ENCODE data around the gene NR1D1. TPM values are rescaled to one million over a fixed set of nuclear protein-coding genes. Genes with fewer than 3 reads are reported as not detected.

NR1D1 gene
- total and polyA plus RNA-seq, 2 of the 13 experiments (the other 11 are each of a cell fraction or from before 2014, with no cell fraction given): 2.1 to 2.7 TPM

DNA sequence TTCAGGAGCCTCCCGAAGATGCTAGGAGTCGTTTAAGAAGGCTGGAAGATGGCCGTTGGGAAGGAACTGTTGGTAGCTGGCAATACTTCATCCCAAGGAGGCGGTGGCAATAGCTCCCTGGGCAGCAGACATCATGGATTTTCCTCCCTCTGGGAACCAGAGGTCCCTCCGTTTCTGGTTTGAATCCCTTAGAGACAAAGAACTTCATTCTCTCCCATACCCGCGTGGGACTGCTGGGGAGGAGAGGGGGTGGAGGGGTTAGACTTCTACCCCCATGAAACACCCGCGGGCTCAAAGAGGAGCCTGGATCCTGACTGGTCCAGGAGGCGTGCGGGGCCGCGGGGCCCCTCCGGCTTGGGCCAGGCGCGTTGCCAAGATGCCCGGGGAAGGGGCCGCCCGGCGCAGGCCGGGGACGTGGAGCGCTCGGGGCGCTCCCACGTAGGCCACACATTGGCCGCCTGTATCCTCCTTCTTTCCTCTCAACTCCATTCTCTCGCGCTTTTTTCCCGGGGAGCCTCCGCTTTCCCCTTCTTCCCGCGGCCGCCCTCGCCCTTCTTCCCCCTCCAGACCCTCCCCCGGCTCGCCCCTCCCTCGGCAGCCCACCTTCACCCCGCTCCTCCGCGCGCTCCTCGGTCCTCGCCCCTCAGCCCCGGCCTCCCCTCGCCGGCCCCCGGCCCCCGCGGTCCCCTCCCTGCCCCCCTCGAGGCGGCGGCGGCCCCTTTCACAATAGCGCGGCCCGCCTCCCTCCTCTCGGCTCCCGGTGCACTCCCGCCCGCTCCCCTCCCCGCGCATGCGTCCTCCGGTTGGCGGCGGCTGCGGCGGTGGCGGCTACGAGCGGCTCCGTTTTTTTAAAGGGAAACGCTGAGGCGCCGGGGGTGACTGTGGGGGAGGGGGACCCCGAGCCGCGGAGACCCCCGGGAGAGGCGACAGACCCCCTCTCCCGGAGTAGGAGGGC, 21.1 kb upstream of the NR1D1 start, which contains the start of gene MSL1 (continued):
- TF ChIP-seq ATAD3A (CRISPR knock-in tag; IDR thresholded peaks at IDR 0.05) (no peak), MED1 (CRISPR knock-in tag; IDR thresholded peaks at IDR 0.05) (no peak), MIER2 (CRISPR knock-in tag; IDR thresholded peaks at IDR 0.05) (no peak), ZNF879 (CRISPR knock-in tag; IDR thresholded peaks at IDR 0.05) (no peak), ZNF605 (CRISPR knock-in tag; IDR thresholded peaks at IDR 0.05) (no peak), ZNF431 (CRISPR knock-in tag; IDR thresholded peaks at IDR 0.05; ENCODE audit: borderline replicate concordance, low read depth) (no peak), ZBTB1 (CRISPR knock-in tag; IDR thresholded peaks at IDR 0.05; ENCODE audit: borderline replicate concordance) (no peak), ADNP (CRISPR knock-in tag; IDR thresholded peaks at IDR 0.05) (no peak), CCAR2 (optimal IDR thresholded peaks at IDR 0.05; ENCODE audit: low read depth, low read length) (no peak), RFX1 (IDR thresholded peaks at IDR 0.05) (no peak), KDM6A (CRISPR knock-in tag; IDR thresholded peaks at IDR 0.05; ENCODE audit: low read depth) (no peak)
- TF ChIP-seq, protein P1, sequence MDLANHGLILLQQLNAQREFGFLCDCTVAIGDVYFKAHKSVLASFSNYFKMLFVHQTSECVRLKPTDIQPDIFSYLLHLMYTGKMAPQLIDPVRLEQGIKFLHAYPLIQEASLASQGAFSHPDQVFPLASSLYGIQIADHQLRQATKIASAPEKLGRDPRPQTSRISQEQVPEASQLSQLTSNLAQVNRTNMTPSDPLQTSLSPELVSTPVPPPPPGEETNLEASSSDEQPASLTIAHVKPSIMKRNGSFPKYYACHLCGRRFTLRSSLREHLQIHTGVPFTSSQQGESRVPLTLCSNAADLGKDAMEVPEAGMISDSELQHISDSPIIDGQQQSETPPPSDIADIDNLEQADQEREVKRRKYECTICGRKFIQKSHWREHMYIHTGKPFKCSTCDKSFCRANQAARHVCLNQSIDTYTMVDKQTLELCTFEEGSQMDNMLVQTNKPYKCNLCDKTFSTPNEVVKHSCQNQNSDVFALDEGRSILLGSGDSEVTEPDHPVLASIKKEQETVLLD (CRISPR knock-in tag; IDR thresholded peaks at IDR 0.05; ENCODE audit: low read depth): peak; percentile 95
- TF ChIP-seq, protein P2, sequence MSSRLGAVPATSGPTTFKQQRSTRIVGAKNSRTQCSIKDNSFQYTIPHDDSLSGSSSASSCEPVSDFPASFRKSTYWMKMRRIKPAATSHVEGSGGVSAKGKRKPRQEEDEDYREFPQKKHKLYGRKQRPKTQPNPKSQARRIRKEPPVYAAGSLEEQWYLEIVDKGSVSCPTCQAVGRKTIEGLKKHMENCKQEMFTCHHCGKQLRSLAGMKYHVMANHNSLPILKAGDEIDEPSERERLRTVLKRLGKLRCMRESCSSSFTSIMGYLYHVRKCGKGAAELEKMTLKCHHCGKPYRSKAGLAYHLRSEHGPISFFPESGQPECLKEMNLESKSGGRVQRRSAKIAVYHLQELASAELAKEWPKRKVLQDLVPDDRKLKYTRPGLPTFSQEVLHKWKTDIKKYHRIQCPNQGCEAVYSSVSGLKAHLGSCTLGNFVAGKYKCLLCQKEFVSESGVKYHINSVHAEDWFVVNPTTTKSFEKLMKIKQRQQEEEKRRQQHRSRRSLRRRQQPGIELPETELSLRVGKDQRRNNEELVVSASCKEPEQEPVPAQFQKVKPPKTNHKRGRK (CRISPR knock-in tag; IDR thresholded peaks at IDR 0.05): no peak
- TF ChIP-seq, protein P3, sequence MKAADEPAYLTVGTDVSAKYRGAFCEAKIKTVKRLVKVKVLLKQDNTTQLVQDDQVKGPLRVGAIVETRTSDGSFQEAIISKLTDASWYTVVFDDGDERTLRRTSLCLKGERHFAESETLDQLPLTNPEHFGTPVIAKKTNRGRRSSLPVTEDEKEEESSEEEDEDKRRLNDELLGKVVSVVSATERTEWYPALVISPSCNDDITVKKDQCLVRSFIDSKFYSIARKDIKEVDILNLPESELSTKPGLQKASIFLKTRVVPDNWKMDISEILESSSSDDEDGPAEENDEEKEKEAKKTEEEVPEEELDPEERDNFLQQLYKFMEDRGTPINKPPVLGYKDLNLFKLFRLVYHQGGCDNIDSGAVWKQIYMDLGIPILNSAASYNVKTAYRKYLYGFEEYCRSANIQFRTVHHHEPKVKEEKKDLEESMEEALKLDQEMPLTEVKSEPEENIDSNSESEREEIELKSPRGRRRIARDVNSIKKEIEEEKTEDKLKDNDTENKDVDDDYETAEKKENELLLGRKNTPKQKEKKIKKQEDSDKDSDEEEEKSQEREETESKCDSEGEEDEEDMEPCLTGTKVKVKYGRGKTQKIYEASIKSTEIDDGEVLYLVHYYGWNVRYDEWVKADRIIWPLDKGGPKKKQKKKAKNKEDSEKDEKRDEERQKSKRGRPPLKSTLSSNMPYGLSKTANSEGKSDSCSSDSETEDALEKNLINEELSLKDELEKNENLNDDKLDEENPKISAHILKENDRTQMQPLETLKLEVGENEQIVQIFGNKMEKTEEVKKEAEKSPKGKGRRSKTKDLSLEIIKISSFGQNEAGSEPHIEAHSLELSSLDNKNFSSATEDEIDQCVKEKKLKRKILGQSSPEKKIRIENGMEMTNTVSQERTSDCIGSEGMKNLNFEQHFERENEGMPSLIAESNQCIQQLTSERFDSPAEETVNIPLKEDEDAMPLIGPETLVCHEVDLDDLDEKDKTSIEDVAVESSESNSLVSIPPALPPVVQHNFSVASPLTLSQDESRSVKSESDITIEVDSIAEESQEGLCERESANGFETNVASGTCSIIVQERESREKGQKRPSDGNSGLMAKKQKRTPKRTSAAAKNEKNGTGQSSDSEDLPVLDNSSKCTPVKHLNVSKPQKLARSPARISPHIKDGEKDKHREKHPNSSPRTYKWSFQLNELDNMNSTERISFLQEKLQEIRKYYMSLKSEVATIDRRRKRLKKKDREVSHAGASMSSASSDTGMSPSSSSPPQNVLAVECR (CRISPR knock-in tag; IDR thresholded peaks at IDR 0.05; ENCODE audit: borderline replicate concordance): no peak; the same call in 1 of the 2 replicates
- TF ChIP-seq, protein P4, sequence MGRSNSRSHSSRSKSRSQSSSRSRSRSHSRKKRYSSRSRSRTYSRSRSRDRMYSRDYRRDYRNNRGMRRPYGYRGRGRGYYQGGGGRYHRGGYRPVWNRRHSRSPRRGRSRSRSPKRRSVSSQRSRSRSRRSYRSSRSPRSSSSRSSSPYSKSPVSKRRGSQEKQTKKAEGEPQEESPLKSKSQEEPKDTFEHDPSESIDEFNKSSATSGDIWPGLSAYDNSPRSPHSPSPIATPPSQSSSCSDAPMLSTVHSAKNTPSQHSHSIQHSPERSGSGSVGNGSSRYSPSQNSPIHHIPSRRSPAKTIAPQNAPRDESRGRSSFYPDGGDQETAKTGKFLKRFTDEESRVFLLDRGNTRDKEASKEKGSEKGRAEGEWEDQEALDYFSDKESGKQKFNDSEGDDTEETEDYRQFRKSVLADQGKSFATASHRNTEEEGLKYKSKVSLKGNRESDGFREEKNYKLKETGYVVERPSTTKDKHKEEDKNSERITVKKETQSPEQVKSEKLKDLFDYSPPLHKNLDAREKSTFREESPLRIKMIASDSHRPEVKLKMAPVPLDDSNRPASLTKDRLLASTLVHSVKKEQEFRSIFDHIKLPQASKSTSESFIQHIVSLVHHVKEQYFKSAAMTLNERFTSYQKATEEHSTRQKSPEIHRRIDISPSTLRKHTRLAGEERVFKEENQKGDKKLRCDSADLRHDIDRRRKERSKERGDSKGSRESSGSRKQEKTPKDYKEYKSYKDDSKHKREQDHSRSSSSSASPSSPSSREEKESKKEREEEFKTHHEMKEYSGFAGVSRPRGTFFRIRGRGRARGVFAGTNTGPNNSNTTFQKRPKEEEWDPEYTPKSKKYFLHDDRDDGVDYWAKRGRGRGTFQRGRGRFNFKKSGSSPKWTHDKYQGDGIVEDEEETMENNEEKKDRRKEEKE (IDR thresholded peaks at IDR 0.05): no peak
